WI38 (cell line): ENCODE results near the gene FSTL1.

Experiments used
- H3K4me3 ChIP-seq: 2 replicates; pipeline ENCODE4 v1.5.1; 2011; ENCODE audit warnings: low read depth, mild to moderate bottlenecking, control low read depth, low read length
- CTCF ChIP-seq: IDR thresholded peaks from 2 replicates; pipeline ENCODE4 v1.5.1; 2012; ENCODE audit warnings: low read depth, mild to moderate bottlenecking, control low read depth, low read length

FSTL1 gene

GRCh38 chr3:120450600-120451271 lies at the start of gene FSTL1:
TSS of gene FSTL1 (minus strand) at chr3:120450992. CDS start at chr3:120450746, 246 bp downstream.
- TF ChIP-seq CTCF: no peak
- peak within 1 kb of the TSS; percentile 93 for H3K4me3 ChIP-seq

GRCh38 chr3:120498556-120499346 lies 48.0 kb upstream of the FSTL1 start:
- no peak overlapping the region for H3K4me3 ChIP-seq
- no peak for TF ChIP-seq CTCF

GRCh38 chr3:120497818-120498217 lies 47.0 kb upstream of the FSTL1 start:
- no peak overlapping the region for H3K4me3 ChIP-seq
- TF ChIP-seq CTCF: no peak

- H3K4me3 ChIP-seq: peak overlapping the region; percentile 31
- TF ChIP-seq CTCF: no peak
These were observed 46.5 kb upstream of the FSTL1 start for GRCh38 chr3:120497336-120497735.

- no peak overlapping the region; the same call in 1 of the 2 replicates for H3K4me3 ChIP-seq
- no peak for TF ChIP-seq CTCF
These were observed 45.6 kb upstream of the FSTL1 start for GRCh38 chr3:120496278-120497002.

- no peak for TF ChIP-seq CTCF
- no peak overlapping the region for H3K4me3 ChIP-seq
These were observed 45.0 kb upstream of the FSTL1 start for GRCh38 chr3:120495809-120496208.
